HS-27A (cell line): ENCODE measurements around the gene APOBEC3G.

Source experiments
- DNase-seq: peaks from one replicate; pipeline ENCODE4 v3.0.0-alpha.2; 2012; ENCODE audit warnings: low read depth, missing footprints

Gene APOBEC3G

DNA sequence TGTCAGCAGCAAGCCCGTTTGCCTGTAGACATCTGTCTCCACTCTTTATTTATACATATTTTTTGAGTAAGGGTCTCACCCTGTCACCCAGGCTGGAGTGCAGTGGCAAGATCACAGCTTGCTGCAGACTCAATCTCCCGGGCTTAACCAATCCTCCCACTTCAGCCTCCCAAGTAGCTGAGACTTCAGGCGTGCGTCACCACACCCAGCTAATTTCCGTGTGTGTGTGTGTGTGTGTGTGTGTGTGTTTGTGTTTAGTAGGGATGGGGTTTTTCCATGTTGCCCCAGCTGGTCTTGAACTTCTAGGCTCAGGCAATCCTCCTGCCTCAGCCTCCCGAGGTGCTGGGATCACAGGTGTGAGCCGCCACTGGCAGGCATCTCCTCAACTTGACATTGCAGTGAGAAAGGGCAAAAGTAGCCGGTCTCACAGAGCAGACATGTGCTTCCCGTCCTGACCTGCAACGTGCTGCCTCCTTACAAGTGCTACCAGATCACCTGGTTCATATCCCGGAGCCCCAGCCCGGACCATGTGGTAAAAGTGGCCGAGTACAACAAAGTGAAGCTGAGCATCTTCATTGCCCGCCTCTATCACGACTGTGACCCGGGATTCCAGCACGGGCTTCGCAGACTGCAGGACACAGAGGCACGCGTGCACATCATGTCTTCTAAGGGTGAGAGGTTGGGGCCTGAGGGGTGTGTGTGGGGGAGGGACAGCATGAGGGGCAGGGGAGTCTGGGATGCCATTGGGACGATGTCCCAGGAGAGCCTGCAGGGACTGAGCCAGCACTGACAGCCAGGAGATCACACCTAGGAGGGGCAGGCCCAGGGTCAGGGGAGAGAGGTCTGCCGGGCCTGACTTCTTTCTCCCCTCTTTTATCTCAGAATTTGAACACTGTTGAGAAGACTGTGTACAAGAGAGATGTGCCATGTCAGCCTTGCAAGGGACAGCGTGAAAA lies 14.3 kb downstream of the APOBEC3G start:
- no peak for DNase-seq

DNA sequence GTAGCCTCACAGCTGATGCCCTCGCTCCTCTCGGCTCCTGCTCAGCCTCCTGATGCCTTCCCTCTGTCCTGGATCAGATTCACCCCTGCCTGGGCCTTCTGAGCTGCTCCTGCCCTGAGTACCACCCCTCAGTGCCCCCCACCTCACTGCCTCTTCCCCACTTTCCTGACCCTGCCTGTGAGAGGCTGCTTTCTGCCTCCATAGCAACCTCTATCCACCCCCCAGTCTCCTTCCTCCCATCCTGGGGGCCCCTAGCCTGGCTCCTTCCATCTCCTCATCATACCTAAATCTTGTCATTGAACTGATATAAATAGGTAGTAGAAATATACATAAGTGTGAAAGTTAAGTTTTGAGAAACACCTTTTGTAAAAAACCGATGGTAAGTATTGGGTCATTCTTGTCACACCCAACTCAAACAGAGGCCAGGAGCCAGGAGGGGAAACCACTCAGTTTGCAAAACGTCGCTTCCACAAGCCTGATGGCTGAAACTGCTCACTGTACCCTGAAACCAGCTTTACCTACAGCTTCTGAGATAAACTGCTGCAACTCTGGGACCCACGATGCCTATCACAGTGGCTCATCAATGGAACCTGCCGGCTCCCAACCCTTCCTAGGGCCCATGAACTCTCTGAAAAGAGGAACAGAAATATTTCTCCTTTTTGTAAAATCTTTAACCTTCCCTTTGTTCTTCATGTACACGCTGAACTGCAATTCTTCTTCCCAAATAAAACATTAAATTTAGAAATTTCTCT lies 15.2 kb downstream of the APOBEC3G start:
- DNase-seq, result no peak

DNA sequence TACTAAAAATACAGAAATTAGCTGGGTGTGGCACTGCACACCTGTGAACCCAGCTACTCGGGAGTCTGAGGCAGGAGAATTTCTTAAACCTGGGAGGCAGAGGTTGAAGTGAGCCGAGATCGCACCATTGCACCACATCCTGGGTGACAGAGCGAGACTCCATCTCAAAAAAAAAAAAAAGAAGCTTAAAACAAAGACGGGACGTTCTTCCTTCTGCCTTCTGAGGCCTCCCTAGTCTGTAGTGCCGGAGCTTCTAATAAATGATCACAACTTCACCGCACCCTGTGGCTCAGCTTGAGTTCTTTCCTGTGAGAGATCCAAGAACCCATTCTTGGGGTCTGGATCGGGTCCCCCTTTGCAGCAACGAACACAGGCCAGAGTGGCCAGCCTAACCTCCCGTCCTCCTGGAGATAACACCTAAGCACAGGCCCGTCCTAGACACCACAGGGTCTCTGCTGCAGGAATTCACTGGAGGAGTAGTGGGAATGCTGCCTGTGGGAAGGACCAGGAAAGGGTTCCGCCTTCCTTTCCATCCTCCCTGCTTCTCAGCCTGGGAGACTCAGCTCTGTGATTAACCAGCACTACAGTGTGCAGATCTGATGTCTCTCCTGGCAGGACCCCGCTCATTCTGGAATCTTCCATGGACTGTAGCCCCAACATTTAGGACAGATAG lies 17.8 kb downstream of the APOBEC3G start:
- no peak for DNase-seq

DNA sequence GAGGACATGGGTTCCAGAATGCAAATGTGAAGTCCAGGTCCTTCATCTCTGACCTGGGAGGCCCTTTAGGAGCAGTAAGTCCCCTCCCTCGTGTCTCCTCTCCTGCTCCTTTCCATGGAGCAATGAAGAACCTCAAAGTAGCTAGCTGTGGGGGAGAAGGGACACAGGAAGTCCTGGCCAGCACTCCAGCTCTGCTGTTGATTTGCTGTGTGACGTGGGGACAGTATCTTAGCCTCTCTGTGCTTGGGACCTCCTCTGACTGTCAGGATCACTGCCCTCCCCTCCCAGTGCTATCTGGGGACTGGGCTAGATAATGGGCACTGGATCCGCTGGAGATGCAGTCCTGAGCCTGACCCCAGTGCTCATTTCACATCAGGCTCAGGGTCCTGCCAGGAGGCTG lies 18.9 kb downstream of the APOBEC3G start:
- no peak for DNase-seq

DNA sequence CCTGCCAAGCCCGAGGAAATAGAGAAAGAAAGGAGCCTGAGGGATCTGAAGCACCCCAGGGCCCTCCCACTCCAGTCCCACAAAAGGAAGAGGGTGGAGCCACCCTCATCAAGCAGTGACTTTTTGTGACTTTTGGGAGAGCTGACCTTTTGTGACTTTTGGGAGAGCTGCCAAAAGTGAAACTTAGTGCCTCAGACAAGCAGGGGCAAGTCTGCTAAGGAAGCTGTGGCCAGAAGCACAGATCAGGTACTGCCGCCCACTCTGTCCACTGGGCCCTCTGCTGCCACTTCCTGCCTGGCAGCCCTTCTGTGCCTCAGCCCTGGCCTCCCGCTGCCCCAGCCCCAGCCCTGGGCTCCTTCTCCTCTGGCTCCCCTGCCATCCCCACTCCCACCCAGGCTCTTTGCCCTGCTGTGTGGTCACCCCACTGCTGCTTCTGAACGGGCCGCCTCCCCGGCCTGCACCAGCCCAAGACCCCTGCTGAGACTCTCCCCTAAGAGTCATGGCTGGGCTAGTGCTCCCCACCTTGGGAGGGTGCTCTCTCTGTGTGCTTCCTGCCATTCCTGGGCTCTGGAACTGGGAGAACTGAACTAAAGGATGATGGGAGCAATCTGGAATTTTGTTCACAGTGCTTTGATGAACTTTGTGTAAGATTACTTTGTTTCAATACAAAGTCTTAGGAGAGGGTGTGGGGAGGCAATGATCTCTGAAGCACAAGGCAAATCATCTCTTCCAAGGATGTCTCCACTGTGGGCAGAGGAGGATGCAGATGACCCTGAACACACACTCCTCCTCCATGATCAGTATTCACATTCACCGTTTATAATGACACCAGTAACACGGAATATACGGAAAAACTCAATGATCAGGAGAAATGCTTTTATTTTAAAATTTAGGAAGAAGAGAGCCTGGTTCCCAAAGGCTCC lies 20.3 kb downstream of the APOBEC3G start, which contains the start of gene APOBEC3H:
TSS of gene APOBEC3H (plus strand) at position 147 of the 923 bp plus-strand sequence. CDS start 3,035 bp downstream, outside the sequence.
- DNase-seq, result no peak

DNA sequence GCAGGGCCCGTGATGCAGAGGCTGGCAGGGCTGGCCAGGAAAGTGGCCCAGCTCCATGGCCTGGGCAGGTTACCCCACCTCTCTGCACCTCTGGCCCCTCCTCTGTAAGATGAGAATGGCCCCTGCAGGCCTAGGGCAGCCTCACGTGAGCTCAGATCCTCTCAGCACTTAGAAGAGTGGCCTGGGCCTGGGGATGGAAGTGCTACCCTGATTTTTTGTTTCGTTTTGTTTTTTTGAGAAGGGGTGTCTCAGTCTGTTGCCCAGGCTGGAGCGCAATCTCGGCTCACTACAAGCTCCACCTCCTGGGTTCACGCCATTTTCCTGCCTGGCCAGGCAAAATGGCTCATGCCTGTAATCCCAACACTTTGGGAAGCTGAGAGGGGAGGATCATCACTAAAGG lies 21.0 kb downstream of the APOBEC3G start:
- no peak for DNase-seq

DNA sequence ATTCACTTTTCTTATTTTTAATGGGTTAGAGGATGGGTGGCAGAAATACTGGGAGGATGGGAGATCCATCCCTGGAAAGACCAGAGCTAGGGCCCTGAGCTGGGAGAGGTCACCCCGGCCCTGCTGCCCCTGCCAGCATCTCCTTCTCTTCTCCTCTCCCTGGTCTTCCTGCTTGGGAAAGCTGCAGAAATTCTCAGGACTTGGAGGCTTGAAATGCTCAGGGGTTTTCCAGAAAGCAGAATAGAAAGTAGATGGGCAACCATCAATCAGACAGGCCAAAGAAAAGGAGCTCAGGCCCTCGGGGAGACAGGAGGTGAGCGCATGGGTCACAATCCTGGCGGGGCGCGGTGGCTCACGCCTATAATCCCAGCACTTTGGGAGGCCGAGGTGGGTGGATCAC lies 21.5 kb downstream of the APOBEC3G start:
- DNase-seq, result no peak

DNA sequence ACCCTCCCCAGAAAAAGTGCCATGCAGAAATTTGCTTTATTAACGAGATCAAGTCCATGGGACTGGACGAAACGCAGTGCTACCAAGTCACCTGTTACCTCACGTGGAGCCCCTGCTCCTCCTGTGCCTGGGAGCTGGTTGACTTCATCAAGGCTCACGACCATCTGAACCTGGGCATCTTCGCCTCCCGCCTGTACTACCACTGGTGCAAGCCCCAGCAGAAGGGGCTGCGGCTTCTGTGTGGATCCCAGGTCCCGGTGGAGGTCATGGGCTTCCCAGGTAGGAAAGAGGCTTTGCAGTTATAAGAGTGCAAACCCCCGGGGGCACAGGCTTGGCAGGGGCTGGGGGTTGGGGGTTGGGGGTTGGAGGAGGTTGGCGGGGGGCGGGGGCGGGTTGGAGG lies 24.2 kb downstream of the APOBEC3G start:
- DNase-seq, result no peak

DNA sequence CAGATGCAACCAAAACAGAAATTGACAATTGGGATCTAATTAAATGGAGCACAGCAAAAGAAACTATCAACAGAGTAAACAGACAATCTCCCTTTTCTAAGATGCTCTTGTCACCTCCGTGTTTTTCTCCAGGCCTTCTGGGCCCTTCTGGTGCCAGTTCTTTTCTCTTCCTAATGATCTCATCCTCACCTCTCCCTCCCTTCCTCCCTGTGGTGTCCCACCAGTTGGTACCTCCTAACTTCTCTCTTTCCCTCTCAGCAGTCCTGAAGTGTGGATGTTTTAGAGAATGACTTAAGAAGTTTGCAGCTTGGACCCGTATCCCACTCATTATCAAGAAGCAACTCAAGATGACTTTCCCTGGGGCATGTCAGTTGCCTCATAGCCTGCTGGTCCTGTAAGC lies 26.4 kb downstream of the APOBEC3G start:
- DNase-seq, result no peak

DNA sequence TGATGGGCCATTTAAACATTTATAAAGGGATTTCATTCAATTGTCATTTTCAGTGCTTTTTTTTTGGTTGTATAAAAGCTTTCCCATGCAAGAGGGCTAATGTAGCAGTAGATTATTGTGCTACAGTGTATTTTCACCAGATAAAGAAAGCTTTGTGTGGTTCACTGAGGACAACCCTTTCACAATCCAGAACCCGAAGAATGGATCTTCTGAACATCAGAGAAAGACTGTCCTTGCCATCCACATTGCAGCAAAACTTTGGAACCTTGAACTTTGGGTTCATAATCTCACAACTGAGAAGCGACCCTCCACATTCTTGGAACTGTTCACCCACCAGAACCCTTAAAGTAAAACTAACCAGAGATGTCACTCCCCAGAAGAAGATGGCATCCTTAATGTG lies 29.3 kb downstream of the APOBEC3G start:
- no peak for DNase-seq

DNA sequence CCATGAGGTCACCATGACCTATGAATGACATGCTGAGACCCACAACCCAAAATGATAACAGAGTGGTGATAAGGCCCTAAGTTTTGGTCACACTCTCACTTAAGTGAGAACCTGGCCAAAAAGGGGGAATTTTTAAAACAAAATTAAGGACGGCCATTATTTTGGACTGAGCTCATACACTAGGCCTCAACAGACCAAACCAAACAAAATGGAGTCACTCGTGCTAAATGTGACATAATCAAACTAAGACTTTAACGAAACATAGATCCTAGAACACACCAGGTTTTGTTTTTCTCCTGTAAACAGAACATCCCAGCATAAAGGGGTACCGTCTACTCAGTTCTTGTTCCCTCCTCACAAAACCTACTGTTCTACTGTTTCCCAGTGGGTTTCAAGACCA lies 31.4 kb downstream of the APOBEC3G start:
- DNase-seq, result no peak

DNA sequence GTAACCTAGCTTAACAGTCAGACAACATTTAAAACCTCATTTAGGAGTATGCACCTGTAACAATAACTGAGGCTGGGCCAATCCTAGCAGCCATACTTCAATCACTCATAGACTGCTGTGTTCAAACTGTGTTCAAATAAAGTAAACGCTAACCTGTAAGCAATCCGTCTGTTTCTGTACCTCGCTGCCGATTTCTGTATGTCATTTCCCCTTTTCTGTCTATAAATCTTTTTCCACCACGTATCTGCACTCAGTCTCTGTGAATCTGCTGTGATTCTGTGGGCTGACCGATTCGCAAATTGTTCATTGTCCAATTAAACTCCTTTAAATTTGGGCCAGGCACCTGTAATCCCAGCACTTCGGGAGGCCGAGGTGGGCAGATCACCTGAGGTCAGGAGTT lies 32.3 kb downstream of the APOBEC3G start:
- DNase-seq, result no peak

DNA sequence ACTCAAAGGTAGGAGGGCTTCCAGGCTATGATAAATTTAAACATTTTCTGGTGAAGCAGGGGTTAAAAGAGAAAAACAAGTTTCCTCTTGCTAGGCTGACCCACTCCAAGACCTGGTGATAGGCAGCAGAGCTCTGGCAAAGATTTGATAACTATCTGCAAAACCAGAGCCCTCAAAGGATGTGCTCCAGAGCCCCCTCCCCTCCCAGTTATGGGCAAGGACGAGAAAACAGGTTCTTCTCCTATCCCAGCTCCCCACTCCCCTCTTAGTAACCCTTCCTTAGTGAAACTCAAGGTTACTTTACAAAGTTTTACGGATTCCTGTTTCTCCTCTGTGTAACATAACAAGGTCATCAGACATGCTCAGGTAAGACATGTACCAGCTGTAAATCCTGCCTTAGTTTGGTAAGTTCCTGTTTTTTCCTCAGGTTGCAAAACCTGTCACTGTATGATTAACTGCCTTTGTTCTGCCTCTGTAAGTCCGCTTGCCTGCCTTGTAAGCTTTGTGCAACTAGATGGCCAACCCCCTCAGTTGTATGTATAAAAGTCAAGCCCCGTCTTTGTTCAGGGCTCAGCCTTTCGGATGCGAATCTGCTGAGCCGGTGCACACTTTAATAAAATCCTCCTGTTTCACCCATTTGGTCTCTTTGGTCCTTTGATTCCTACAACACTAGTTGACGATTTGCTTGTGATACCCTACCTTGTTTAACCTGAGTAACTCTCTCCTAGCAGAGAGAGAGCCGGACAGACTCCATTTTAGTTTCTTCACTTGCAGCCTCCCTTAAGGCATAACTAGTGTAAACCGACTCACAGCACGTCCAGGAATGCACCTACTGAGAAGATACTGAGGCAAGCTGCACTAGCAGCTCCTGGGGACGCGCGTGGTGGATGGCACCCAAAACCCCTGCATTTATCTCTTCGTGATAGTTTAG lies 33.8 kb downstream of the APOBEC3G start:
- no peak for DNase-seq

DNA sequence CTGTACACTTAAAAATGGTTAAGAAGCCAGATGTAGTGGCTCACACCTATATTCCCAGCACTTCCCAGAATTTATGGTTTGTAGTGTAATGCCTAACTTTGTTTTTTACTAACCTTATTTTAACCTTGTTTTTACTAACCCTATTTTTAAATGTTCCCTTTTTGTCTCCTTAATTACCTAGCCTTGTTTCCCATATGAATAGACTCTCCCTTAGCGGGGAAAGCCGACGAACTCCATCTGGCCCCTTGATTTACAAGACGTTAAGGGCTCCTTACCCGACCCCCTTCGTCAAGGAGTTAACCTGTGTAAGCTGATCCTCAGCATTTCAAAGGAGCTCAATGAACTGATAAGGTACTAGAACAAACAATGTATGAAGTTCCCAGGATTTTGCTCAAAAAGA lies 37.0 kb downstream of the APOBEC3G start:
- DNase-seq, result no peak

DNA sequence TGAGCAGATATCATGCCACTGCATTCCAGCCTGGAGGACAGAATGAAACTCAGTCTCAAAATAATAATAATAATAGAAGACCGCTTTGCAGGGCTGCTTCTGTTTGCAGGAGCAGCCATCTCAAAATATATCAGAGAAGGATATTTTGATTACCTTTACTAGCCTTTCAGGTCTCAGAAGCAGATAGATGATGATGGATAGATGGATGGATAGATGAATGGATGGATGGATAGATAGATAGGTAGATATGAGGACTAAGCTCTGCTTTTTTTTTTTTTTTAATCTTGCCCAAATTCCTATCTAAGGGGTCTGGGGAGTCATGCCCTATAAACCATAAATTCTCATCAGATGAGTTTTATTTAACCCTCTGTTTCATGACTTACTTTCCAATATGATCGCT lies 38.5 kb downstream of the APOBEC3G start:
- no peak for DNase-seq

DNA sequence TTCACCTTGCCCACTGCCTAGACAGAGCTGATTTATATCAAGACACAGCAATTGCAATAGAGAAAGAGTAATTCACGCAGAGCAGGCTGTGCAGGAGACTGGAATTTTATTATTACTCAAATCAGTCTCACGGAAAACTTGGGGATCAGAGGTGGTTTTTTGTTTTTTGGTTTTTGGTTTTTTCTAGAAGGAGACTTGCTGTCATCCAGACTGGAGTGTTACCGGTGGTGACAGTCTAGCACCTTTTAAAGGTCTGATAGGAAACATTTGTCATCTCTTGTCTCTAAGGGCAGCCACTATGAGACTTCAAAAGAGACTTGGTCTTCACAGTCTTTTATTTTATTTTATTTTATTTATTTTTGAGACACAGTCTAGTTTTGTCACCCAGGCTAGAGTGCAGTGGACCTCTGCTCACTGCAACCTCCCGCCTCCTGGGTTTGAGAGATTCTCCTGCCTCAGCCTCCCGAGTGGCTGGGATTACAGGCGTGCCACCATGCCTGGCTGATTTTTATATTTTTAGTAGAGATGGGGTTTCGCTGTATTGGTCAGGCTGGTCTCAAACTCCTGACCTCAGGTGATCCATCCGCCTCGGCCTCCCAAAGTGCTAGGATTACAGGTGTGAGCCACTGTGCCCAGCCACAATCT lies 39.0 kb downstream of the APOBEC3G start:
- no peak for DNase-seq

DNA sequence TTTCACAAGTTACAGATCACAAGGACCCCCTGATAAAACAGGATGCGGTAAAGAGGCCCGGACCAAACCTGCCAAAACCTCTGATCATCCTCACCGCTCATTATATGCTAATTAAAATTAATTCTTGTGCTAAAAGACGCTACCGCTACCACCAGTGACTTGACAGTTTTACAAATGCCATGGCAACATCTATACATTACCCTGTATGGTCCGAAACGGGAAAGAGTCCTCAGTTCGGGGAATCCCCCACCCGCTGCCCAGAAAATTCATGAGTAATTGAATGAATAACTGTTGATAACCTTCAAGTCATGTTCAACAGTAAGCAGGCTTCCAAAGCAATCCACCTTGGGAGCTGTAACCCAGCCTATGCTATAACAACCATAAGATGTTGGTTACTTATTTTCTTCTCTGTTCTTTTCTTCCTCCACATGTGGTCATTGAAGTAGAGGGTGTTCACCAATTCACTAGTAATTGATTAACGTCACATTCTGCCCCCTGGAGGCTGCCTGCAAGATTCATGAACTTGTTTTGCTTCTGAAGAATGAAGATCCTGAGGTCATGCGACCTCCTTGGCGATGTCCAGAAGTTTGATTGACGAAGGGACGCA lies 40.6 kb downstream of the APOBEC3G start:
- DNase-seq, result no peak

DNA sequence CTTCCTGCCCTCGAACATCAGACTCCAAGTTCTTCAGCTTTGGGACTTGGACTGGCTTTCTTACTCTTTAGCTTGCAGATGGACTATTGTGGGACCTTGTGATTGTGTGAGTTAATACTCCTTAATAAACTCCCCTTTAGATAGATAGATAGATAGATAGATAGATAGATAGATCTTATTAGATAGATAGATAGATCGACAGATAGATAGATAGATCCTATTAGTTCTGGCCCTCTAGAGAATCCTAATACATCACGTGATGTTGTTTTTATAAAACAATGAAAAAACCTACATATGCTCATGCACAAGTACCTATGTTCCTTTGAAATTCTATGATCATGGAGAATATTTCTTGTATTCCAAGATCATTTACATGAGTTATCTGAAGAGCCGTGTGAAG lies 43.9 kb downstream of the APOBEC3G start:
- DNase-seq, result no peak

DNA sequence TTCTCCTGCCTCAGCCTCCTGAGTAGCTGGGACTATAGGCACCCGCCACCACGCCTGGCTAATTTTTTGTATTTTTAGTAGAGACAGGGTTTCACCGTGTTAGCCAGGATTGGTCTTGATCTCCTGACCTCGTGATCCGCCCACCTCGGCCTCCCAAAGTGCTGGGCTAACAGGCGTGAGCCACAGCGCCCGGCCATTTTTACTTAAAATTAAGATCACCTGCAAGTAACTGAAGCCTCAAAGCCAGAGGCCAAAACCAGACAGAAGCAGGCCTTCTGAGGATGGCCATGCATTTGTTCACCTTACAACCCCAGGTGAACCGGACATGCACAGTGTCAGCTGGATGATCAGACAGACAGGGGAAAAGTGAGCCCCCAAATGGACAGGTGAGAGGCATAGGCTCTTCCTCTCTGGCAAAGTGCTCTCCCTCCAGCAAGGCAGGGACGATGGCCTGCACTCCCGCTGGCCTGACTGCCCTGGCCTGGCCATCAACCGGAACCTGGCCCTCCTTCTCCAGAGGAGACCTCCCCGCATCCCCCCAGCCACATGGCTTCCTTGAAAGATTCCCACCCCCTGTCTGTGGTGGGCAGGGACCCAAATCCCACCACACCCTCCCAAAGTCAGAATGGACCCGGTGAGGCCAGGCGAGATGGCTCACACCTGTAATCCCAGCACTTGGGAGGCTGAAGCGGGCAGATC lies 45.8 kb downstream of the APOBEC3G start:
- no peak for DNase-seq
